IPS-20b (cell line): ENCODE data around the gene SLU7.
A peak's percentile ranks its signal among the peaks of the same experiment; 100 is the strongest.

Source experiments
- H3K27ac ChIP-seq: one replicate; pipeline ENCODE4 v1.5.1; 2013; ENCODE audit warnings: low read length
- H3K27me3 ChIP-seq: 2 replicates; pipeline ENCODE4 v1.6.1; 2013; ENCODE audit warnings: mild to moderate bottlenecking, low read length, inconsistent platforms; ENCODE audit not compliant: insufficient read depth
- H3K36me3 ChIP-seq: 2 replicates; pipeline ENCODE4 v1.6.1; 2013; ENCODE audit warnings: low read depth, mild to moderate bottlenecking, inconsistent platforms, low read length, moderate library complexity; ENCODE audit not compliant: insufficient read depth
- H3K4me1 ChIP-seq: 2 replicates; pipeline ENCODE4 v1.6.1; 2013; ENCODE audit warnings: mild to moderate bottlenecking, control low read depth, inconsistent platforms, low read length, moderate library complexity; ENCODE audit not compliant: insufficient read depth
- H3K4me3 ChIP-seq: 2 replicates; pipeline ENCODE4 v1.5.1; 2013; ENCODE audit warnings: mild to moderate bottlenecking, low read length, inconsistent platforms
- H3K9ac ChIP-seq: 2 replicates; pipeline ENCODE4 v1.6.1; 2013; ENCODE audit warnings: low read depth, mild to moderate bottlenecking, inconsistent platforms, low read length, moderate library complexity
- H3K9me3 ChIP-seq: 2 replicates; pipeline ENCODE4 v1.6.1; 2013; ENCODE audit warnings: mild to moderate bottlenecking, low read depth, low read length, inconsistent platforms; ENCODE audit not compliant: insufficient read depth

SLU7 gene

DNA sequence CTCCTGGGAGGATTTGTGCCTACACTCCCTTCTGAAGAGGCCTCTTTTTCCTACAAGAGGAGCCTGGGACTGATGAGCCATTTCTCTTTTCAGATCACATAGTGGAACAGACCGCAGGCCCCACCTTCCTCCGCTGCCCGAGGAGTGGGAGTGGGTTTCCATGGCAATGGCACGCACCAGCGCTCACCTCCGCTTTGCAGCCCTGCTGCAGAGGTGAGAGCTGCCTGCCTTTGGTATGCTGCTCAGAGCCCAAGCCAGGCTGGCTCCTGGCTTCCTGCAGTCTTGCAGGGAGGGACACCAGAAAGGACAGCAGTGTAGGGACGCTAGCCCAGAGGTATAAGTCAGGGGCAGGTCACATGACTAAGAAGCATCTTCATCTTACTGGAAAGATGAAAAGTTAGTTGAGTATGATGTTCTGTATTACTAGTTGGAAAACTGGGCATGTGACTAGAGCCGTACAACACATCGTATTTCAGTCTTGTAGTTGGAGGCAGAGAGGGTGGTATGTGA lies 15.2 kb upstream of the SLU7 start:
- Histone ChIP-seq H3K27me3 (no peaks in the 10 kb centered on the region; the same call in 1 of the 2 replicates), H3K4me1 (peaks cover 3% of the 10 kb centered on the region; the same call in 1 of the 2 replicates), H3K9ac (no peak overlapping the region), H3K27ac (no peak overlapping the region), H3K9me3 (no peaks in the 10 kb centered on the region), H3K4me3 (no peak overlapping the region), H3K36me3 (peaks cover 7% of the 10 kb centered on the region)

GRCh38 chr5:160432787-160433186 lies 13.9 kb upstream of the SLU7 start:
- no peak overlapping the region for H3K4me3 ChIP-seq
- H3K9ac ChIP-seq, result no peak overlapping the region
- peaks cover 3% of the 10 kb centered on the region; the same call in 1 of the 2 replicates for H3K4me1 ChIP-seq
- H3K9me3 ChIP-seq, result no peaks in the 10 kb centered on the region
- H3K36me3 ChIP-seq, result peaks cover 20% of the 10 kb centered on the region
- H3K27me3 ChIP-seq, result no peaks in the 10 kb centered on the region
- no peak overlapping the region for H3K27ac ChIP-seq

GRCh38 chr5:160432196-160432595 lies 13.3 kb upstream of the SLU7 start:
- H3K36me3 ChIP-seq, result peaks cover 26% of the 10 kb centered on the region
- no peak overlapping the region for H3K27ac ChIP-seq
- H3K4me3 ChIP-seq, result no peak overlapping the region
- no peak overlapping the region for H3K9ac ChIP-seq
- no peaks in the 10 kb centered on the region for H3K27me3 ChIP-seq
- peaks cover 3% of the 10 kb centered on the region; the same call in 1 of the 2 replicates for H3K4me1 ChIP-seq
- H3K9me3 ChIP-seq, result no peaks in the 10 kb centered on the region

DNA sequence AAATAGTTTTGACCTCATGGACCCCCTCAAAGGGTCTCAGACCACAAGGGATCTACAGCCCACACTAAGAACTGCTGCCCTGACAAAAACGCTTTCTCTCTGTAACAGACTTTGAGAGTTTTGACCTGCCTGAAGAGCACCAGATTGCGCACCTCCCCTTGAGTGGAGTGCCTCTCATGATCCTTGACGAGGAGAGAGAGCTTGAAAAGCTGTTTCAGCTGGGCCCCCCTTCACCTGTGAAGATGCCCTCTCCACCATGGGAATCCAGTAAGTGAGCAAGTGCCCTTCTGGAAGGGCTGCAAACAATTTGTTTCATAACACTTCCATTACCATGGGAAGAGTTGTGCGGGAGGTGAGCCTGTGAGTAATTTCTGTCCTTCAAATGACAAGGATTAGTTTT lies 8.7 kb upstream of the SLU7 start:
- peaks cover 71% of the 10 kb centered on the region for H3K36me3 ChIP-seq
- no peaks in the 10 kb centered on the region for H3K27me3 ChIP-seq

GRCh38 chr5:160423099-160423498 lies 4.2 kb upstream of the SLU7 start:
- H3K9ac ChIP-seq, result peak overlapping the region; percentile 97
- no peaks in the 10 kb centered on the region for H3K27me3 ChIP-seq
- H3K27ac ChIP-seq, result no peak overlapping the region
- H3K9me3 ChIP-seq, result no peaks in the 10 kb centered on the region
- H3K36me3 ChIP-seq, result peaks cover 56% of the 10 kb centered on the region
- peak overlapping the region; percentile 98 for H3K4me3 ChIP-seq
- peaks cover 23% of the 10 kb centered on the region for H3K4me1 ChIP-seq

More for the DNA sequence above, 8.7 kb upstream of the SLU7 start:
- H3K27ac ChIP-seq, result no peak overlapping the region
- no peak overlapping the region for H3K9ac ChIP-seq
- no peaks in the 10 kb centered on the region for H3K9me3 ChIP-seq
- peaks cover 12% of the 10 kb centered on the region for H3K4me1 ChIP-seq
- H3K4me3 ChIP-seq, result no peak overlapping the region

- Histone ChIP-seq H3K9me3 (no peaks in the 10 kb centered on the region), H3K36me3 (peaks cover 43% of the 10 kb centered on the region), H3K4me1 (peaks cover 26% of the 10 kb centered on the region), H3K27me3 (no peaks in the 10 kb centered on the region), H3K9ac (peak within 1 kb of the TSS; percentile 97), H3K27ac (peak within 1 kb of the TSS; percentile 38), H3K4me3 (peak within 1 kb of the TSS; percentile 98)
These were observed 2.9 kb upstream of the SLU7 start, which contains the start of gene PTTG1 for GRCh38 chr5:160421625-160422258. PTTG1 (plus strand) TSS chr5:160421855; CDS start chr5:160422313, 458 bp downstream.

- H3K27me3 ChIP-seq, result no peaks in the 10 kb centered on the region
- H3K9ac ChIP-seq, result no peak overlapping the region
- peaks cover 26% of the 10 kb centered on the region for H3K4me1 ChIP-seq
- H3K36me3 ChIP-seq, result peaks cover 29% of the 10 kb centered on the region
- no peak overlapping the region for H3K4me3 ChIP-seq
- no peak overlapping the region for H3K27ac ChIP-seq
- H3K9me3 ChIP-seq, result no peaks in the 10 kb centered on the region
These were observed 1.4 kb upstream of the SLU7 start for GRCh38 chr5:160420331-160420610.

DNA sequence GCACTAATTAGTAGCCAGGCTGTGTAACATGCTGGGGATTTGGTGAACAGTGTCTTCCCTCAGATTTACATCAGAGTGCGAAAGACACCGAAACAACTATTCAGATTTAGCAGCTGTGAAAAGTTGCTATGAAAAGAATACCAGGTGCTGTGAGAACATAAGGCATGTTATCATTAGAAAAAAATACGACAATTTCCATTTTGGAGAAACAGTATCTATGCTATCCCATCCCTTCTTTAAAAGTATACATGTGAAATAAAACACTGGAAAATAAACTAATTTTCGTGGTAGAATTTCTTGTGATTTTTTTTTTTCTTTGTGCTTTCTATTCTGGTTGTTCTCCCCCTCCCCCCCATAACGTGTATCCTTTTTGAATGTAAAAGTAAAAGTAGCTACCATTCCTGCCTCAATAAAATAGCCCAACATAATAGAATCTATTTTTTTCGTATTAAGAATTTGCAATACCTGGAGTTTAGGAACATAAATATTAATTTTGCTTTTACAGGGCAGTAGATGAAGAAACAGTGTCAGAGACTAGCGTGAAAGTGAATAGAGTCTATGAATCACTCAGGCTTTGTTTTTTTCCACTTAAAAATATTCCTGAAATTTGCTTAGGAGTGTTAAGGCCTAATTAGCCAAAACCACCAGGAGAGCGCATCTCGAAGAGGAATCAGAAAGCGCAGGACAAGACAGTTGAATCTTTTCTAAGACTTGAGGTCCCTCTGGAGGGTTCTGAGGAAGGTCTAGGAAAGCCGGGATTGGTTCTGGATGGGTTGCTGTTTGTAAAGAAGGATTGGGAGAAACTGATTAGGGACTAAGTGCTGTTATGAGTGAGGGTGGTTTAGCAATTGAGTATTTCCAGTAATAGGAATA lies 813 bp upstream of the SLU7 start:
- Histone ChIP-seq H3K9me3 (no peaks in the 10 kb centered on the region), H3K27ac (peak overlapping the region; percentile 62), H3K4me1 (peaks cover 26% of the 10 kb centered on the region), H3K27me3 (no peaks in the 10 kb centered on the region), H3K9ac (peak overlapping the region; percentile 93), H3K4me3 (peak overlapping the region; percentile 96), H3K36me3 (peaks cover 27% of the 10 kb centered on the region)

GRCh38 chr5:160399402-160400353 lies 19.2 kb downstream of the SLU7 start, which contains the start of gene FAM200C:
FAM200C (minus strand) TSS chr5:160400054; CDS start chr5:160395490, 4,564 bp downstream.
- Histone ChIP-seq H3K9ac (peak within 1 kb of the TSS; percentile 97), H3K27me3 (no peaks in the 10 kb centered on the region), H3K4me3 (peak within 1 kb of the TSS; percentile 91), H3K27ac (peak within 1 kb of the TSS; percentile 44), H3K4me1 (peaks cover 10% of the 10 kb centered on the region; the same call in 1 of the 2 replicates), H3K36me3 (peaks cover 33% of the 10 kb centered on the region), H3K9me3 (no peaks in the 10 kb centered on the region)

DNA sequence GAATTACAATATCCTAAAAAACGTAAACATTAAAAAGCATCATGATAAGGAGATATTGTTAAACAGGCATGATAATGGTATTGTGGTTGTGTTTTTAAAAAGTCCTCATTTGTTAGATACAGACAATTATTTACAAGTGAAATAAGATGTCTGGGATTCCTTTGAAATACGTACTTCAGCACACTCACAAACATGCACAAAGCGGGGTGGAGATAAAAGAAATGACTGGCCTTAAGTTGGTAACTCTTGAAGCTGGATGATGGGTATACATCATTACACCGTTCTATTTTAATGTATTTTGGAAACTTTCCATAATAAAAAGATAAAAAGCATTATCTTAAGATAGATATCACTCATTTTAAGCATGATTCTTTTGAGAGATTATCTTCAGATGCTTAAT lies 20.1 kb downstream of the SLU7 start:
- Histone ChIP-seq H3K9ac (peak overlapping the region; percentile 97), H3K4me3 (peak overlapping the region; percentile 91), H3K4me1 (peaks cover 10% of the 10 kb centered on the region; the same call in 1 of the 2 replicates), H3K9me3 (no peaks in the 10 kb centered on the region), H3K27me3 (no peaks in the 10 kb centered on the region), H3K27ac (no peak overlapping the region), H3K36me3 (peaks cover 24% of the 10 kb centered on the region)

DNA sequence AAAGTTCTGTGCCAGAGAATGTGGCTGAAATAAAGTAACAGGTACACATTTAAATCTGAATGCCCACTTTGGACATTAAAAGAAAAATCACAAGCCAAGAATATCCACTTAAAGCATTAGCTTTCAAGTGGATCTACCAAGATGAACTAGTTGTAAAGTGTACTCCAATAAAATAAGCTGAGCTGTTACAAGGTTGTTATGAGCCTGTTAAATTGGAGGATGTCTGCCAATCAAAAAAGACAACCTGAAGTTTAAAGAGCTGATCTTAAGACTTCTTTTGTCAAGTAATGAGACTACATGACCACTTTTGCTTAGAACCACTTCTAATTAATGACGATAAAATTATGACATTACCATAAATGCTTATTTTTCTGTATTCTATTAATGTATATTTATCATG lies 21.4 kb downstream of the SLU7 start:
- Histone ChIP-seq H3K36me3 (peaks cover 15% of the 10 kb centered on the region), H3K27ac (no peak overlapping the region), H3K4me3 (no peak overlapping the region), H3K4me1 (peaks cover 10% of the 10 kb centered on the region; the same call in 1 of the 2 replicates), H3K9me3 (no peaks in the 10 kb centered on the region), H3K27me3 (no peaks in the 10 kb centered on the region), H3K9ac (peak overlapping the region; percentile 64)
